HepG2 (cell line): ENCODE measurements around the gene VWA1. TPM values are rescaled to one million over a fixed set of nuclear protein-coding genes. Genes with fewer than 3 reads are reported as not detected.

Experiments used
- HNF4G ChIP-seq, 2 experiments: sonication (generic) in 1 of 2; formaldehyde crosslinking in 1 of 2; IDR thresholded peaks; 2 replicates each; pipeline versions ENCODE4 v1.4.0 to v1.6.1; 2011 to 2020; ENCODE audit warnings: borderline replicate concordance in 2 of 2, low read depth in 2 of 2, mild to moderate bottlenecking in 2 of 2, low read length in 1 of 2, missing genetic modification reagents in 1 of 2, moderate library complexity in 1 of 2
- KDM1A ChIP-seq: IDR thresholded peaks from 2 replicates; pipeline ENCODE4 v1.6.1; 2016; ENCODE audit warnings: missing compliant biosample characterization
- MEF2D ChIP-seq: sonication (generic); formaldehyde crosslinking; IDR thresholded peaks from 2 replicates; pipeline ENCODE4 v1.5.1; 2020; ENCODE audit warnings: mild to moderate bottlenecking, missing genetic modification reagents
- MTA3 ChIP-seq: sonication (generic); formaldehyde crosslinking; IDR thresholded peaks from 2 replicates; pipeline ENCODE4 v1.4.0; 2020; ENCODE audit warnings: missing genetic modification reagents
- NCOR1 ChIP-seq: fragments of 200-600 bp; sonication (generic); IDR thresholded peaks from 2 replicates; pipeline ENCODE4 v1.7.0; 2017; ENCODE audit warnings: antibody characterized with exemption, low read length, borderline replicate concordance
- NFE2L1 ChIP-seq: sonication (generic); formaldehyde crosslinking; IDR thresholded peaks from 2 replicates; pipeline ENCODE4 v1.4.0; 2020; ENCODE audit warnings: missing genetic modification reagents, mild to moderate bottlenecking, borderline replicate concordance
- NFYB ChIP-seq: sonication (generic); formaldehyde crosslinking; IDR thresholded peaks from 2 replicates; pipeline ENCODE4 v1.4.0; 2020; ENCODE audit warnings: missing genetic modification reagents
- NR2F1 ChIP-seq, 2 experiments: fragments of 450-650 bp in 1 of 2; formaldehyde crosslinking in 1 of 2; IDR thresholded peaks; 2 replicates each; pipeline versions ENCODE4 v1.5.0 to v1.6.1; 2016 to 2020; ENCODE audit warnings: mild to moderate bottlenecking in 1 of 2, missing compliant biosample characterization in 1 of 2, missing genetic modification reagents in 1 of 2, moderate library complexity in 1 of 2
- PCBP2 ChIP-seq: fragments of 200-400 bp; formaldehyde crosslinking; optimal IDR thresholded peaks from 2 replicates; pipeline ENCODE3; 2018; ENCODE audit warnings: low read length, low read depth; ENCODE audit not compliant: poor library complexity, severe bottlenecking
- SOX6 ChIP-seq, 2 experiments: fragments of 450-650 bp in 1 of 2; sonication (generic) in 1 of 2; formaldehyde crosslinking in 1 of 2; IDR thresholded peaks; 2 replicates each; pipeline versions ENCODE4 v1.4.0 to v1.6.1; 2017 to 2020; ENCODE audit warnings: antibody characterized with exemption in 1 of 2, mild to moderate bottlenecking in 1 of 2, missing genetic modification reagents in 1 of 2
- TBP ChIP-seq: sonication (generic); formaldehyde crosslinking; IDR thresholded peaks from 2 replicates; pipeline ENCODE4 v1.5.0; 2020; ENCODE audit warnings: missing genetic modification reagents
- ZNF326 ChIP-seq: sonication (generic); formaldehyde crosslinking; IDR thresholded peaks from 2 replicates; pipeline ENCODE4 v1.4.0; 2020; ENCODE audit warnings: missing genetic modification reagents, borderline replicate concordance
- ZNF775 ChIP-seq: sonication (generic); formaldehyde crosslinking; IDR thresholded peaks from 2 replicates; pipeline ENCODE4 v1.4.0; 2020; ENCODE audit warnings: missing genetic modification reagents, mild to moderate bottlenecking, moderate library complexity, borderline replicate concordance
- ZNF83 ChIP-seq: sonication (generic); formaldehyde crosslinking; IDR thresholded peaks from 2 replicates; pipeline ENCODE4 v1.4.0; 2020; ENCODE audit warnings: missing genetic modification reagents, mild to moderate bottlenecking, borderline replicate concordance
- ZZZ3 ChIP-seq: sonication (generic); formaldehyde crosslinking; IDR thresholded peaks from 2 replicates; pipeline ENCODE4 v1.4.0; 2020; ENCODE audit warnings: missing genetic modification reagents, mild to moderate bottlenecking, borderline replicate concordance
- polyA plus RNA-seq, 8 experiments: library from polyadenylated mRNA; depleted of rRNA in 3 of 8; stranded (reverse) in 7 of 8; unstranded in 1 of 8; fragments of >200 nt; fragmentation: Illumina TruSeq in 4 of 8; extraction: Trizol in 4 of 8; gene quantifications; 2 replicates each; pipeline versions ENCODE4 v1.2.1 to v1.2.3, GENCODE V29; 2011 to 2016; ENCODE audit warnings: low read depth in 4 of 8, missing spikeins in 1 of 8, mixed read lengths in 1 of 8; ENCODE audit not compliant: insufficient read depth in 1 of 8
- total RNA-seq, 5 experiments: library from RNA; depleted of rRNA; stranded (reverse); fragments of >200 nt; fragmentation: Illumina TruSeq; extraction: Trizol; gene quantifications; 2 replicates each; pipeline ENCODE4 v1.2.3, GENCODE V29; 2016; ENCODE audit warnings: low read depth in 1 of 5
- TF ChIP-seq, protein P1 (sequence below): sonication (generic); formaldehyde crosslinking; conservative IDR thresholded peaks from 2 replicates; pipeline ENCODE4 v1.4.0; 2020; ENCODE audit warnings: missing genetic modification reagents
- TF ChIP-seq, protein P2 (sequence below): sonication (generic); formaldehyde crosslinking; conservative IDR thresholded peaks from 2 replicates; pipeline ENCODE4 v1.4.0; 2020; ENCODE audit warnings: missing genetic modification reagents

VWA1 gene
- total and polyA plus RNA-seq, 2 of the 13 experiments (the other 11 are each of a cell fraction or from before 2014, with no cell fraction given): 40.9 to 57.5 TPM

DNA sequence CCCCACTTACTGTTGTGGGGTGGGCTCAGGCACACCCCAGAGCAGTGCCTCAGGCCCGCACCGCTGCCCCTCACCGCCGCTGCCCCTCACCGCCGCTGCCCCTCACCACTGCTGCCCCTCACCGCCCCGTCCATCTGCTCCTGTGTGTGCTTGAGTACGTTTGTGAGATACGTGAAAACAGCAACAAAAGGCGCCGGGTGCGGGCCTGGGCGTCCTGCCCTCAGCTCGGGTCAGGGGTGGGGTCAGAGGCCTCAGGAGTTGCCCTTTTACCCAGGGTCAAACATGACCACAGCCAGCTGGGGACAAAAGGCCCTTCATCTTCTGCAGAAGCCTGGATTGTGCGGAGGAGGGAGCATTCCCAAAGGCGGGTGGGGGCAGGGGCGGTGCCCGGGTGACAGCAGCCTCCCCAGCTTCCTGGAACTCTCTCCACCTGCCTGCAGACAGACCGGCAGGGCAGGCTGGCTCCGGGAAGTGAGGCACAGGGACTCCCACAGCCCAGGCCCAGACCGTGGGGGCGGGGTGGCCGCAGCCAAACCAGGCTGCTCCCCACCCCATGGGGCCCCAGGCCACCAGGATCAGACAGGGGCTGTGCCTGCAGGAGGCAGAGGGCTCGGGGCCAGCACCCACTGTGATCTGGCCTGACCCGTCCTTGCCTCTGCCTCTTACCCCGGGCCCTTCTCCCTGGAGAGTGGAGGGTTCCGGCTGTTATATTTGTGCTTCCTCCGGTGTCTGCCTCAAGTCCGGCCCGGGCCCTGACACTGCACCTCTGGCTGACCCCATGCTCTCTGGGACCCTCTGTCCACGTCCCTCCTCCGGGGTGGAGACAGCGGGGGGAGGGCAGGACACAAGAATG lies 2.3 kb upstream of the VWA1 start (continued):
- TF ChIP-seq, protein P1, sequence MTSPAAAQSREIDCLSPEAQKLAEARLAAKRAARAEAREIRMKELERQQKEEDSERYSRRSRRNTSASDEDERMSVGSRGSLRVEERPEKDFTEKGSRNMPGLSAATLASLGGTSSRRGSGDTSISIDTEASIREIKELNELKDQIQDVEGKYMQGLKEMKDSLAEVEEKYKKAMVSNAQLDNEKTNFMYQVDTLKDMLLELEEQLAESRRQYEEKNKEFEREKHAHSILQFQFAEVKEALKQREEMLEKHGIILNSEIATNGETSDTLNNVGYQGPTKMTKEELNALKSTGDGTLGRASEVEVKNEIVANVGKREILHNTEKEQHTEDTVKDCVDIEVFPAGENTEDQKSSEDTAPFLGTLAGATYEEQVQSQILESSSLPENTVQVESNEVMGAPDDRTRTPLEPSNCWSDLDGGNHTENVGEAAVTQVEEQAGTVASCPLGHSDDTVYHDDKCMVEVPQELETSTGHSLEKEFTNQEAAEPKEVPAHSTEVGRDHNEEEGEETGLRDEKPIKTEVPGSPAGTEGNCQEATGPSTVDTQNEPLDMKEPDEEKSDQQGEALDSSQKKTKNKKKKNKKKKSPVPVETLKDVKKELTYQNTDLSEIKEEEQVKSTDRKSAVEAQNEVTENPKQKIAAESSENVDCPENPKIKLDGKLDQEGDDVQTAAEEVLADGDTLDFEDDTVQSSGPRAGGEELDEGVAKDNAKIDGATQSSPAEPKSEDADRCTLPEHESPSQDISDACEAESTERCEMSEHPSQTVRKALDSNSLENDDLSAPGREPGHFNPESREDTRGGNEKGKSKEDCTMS: no peak
- TF ChIP-seq NCOR1 (peak; percentile 86; the same call in 1 of the 2 replicates), NFE2L1 (CRISPR knock-in tag) (no peak), NFYB (CRISPR knock-in tag) (no peak), ZNF775 (CRISPR knock-in tag) (no peak), ZZZ3 (CRISPR knock-in tag) (0 out of 2 replicates have a peak, but pooled peaks have one; percentile 43), TBP (CRISPR knock-in tag) (no peak), MEF2D (CRISPR knock-in tag) (peak; percentile 78), SOX6 (IDR thresholded peaks at IDR 0.05) (no peak), SOX6 (CRISPR knock-in tag; IDR thresholded peaks at IDR 0.05) (peak; percentile 95), HNF4G (IDR thresholded peaks at IDR 0.05; ENCODE audit: borderline replicate concordance, low read depth, low read length) (peak; percentile 83), HNF4G (CRISPR knock-in tag; IDR thresholded peaks at IDR 0.05; ENCODE audit: borderline replicate concordance, low read depth) (peak; percentile 90), ZNF326 (CRISPR knock-in tag) (no peak), NR2F1 (CRISPR knock-in tag; IDR thresholded peaks at IDR 0.05) (peak; percentile 97 to 99), ZNF83 (CRISPR knock-in tag) (no peak), KDM1A (no peak; the same call in 1 of the 2 replicates), MTA3 (CRISPR knock-in tag) (no peak), PCBP2 (no peak)
- TF ChIP-seq, protein P2, sequence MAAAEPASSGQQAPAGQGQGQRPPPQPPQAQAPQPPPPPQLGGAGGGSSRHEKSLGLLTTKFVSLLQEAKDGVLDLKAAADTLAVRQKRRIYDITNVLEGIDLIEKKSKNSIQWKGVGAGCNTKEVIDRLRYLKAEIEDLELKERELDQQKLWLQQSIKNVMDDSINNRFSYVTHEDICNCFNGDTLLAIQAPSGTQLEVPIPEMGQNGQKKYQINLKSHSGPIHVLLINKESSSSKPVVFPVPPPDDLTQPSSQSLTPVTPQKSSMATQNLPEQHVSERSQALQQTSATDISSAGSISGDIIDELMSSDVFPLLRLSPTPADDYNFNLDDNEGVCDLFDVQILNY (CRISPR knock-in tag): no peak
